Measurements from ENCODE around the gene MTCP1.

MTCP1 gene, protein sequence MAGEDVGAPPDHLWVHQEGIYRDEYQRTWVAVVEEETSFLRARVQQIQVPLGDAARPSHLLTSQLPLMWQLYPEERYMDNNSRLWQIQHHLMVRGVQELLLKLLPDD

DNA sequence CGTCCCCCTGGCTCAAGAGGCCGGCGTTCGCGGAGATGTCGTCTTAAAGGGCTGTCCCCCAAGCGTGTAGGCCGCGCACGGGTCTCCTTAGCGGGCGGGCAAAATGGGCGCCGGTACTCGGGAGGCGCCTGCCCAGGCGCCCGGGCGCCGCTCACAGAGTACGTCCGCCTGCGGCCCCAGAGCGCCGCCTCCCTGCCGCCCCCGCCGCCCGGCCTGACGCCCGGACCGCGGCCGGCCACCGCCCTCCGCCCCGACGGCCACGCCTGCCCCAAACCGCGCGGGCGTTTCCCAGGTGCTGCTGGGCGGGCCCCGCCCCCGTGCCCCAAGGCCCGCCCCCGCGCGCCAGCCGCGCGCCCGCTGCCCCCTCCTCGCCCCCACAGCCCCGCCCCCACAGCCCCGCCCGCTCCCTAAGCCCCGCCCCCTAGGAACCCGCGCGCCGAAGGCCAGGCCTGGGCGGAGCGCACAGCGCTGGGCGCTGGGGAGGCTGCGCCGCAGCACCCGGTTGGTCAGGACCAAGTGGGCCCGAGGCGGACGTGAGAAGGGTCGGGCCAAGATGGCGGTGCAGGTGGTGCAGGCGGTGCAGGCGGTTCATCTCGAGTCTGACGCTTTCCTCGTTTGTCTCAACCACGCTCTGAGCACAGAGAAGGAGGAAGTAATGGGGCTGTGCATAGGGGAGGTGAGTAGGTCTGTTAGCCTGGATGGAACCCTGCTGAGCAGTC, at the start of gene MTCP1, which contains the start of the genes BRCC3 and CMC4:
Gene MTCP1, minus strand, starts transcription at position 162 of the 719 bp plus-strand sequence. CDS start 5,126 bp downstream, outside the sequence.
Gene BRCC3, plus strand, starts transcription at position 534 of the 719 bp plus-strand sequence. Its CDS starts 20 bp downstream, at position 554.
Gene CMC4, minus strand, starts transcription at position 162 of the 719 bp plus-strand sequence. CDS start 7,113 bp downstream, outside the sequence.
- in situ Hi-C loops (cut with MboI; ENCODE audit: low sequenced_read_pairs): no loop called here

DNA sequence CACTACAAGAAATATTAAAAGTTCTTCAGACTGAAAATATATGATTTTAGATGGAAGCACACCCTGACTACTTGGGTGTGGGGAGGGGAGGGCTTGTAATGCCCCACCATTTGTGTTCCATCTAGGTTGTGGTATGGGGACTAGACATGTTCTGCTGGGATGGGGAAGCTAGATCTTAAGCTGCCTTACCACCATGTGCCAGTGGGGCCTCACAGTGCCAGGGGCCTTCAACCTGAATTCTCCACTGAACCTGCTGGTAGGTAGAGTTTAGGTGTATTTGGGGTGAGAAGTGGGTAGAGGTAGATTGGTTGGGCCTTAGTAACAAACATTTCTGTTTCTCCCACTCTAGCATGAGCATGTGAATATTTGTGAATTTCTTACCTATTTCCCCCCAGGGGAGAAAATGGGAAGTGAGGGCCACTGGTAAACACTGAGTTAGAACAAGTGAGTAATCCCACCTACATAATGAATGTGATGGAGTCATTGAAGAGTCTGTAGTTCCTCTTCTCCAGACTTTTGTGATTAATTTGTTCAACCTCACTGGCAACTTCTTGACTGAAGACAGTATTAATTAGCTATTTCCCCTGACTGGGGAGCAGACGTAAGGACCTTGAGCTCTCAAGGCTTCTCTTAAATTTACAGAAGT, 44.4 kb upstream of the MTCP1 start:
- in situ Hi-C loops (cut with MboI; ENCODE audit: low sequenced_read_pairs): no loop called here

DNA sequence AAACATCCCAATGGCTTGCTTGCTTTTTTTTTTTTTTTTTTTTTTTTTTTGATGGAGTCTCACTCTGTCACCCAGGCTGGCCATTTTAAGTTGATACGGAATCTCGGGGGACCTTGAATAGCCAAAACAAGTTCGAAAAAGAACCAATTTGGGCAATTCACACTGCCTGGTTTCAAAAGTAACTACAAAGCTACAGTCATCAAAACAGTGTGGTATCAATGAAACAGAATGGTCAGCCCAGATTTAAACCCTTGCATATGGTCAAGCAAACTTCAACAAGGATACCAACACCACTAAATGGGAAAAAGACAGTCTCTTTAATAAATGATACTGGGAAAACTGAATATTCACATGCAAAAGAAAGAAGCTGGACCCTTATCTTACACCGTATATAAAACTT, 42.2 kb upstream of the MTCP1 start:
- in situ Hi-C loops (cut with MboI; ENCODE audit: low sequenced_read_pairs): no loop called here

DNA sequence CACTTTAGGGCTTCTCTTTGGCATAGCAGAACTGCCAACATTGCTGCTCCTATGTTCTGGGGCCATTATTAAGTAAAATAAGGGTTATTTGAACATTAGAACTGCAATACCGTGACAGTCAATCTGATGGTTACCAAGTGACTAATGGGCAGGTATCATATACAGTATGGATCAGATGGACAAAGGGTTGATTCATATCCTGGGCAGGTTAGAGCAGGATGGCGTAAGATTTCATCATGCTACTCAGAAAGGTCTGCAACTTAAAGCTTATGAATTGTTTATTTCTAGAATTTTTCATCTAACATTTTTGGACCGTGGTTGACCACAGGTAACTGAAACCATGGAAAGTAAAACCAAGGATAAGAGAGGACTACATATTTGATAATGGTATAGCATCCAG, 41.2 kb upstream of the MTCP1 start:
- in situ Hi-C loops (cut with MboI; ENCODE audit: low sequenced_read_pairs): no loop called here

DNA sequence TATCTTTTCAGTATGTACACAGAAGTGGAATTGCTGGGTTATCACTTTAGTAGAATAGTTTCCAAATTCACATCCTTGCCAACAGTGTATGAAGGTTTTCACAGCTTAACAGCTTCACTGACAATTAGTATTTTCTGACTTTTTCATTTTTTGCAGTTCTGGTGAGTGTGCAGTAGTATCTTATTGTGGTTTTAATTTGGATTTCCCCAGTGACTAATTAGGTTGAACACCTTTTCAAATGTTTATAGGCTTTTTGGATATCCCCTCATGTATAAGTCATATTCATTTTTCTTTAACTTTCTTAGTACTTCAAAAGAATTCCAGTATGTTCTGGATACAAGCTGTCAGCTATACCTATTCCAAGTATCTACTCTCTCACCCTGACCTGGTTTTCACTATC, 37.5 kb upstream of the MTCP1 start:
- in situ Hi-C loops (cut with MboI; ENCODE audit: low sequenced_read_pairs): no loop called here

DNA sequence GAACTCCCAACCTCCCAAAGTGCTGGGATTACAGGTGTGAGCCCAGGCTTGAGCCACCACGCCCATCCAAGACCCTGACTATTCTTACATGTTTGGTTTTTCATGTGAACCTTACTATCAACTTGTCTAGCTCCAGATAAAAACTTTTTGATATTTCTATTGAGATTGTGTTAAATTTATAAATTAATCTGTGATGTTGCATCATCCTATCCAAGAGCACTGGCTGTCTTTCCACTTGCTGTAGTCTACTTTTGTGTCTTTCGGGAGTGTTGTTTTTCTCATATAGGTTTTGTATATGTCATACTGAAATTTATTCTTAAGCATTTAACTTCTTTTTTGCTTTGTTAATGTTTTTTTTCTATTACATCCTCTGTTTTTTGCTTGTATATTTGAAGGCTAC, 35.0 kb upstream of the MTCP1 start:
- in situ Hi-C loops (cut with MboI; ENCODE audit: low sequenced_read_pairs): no loop called here

DNA sequence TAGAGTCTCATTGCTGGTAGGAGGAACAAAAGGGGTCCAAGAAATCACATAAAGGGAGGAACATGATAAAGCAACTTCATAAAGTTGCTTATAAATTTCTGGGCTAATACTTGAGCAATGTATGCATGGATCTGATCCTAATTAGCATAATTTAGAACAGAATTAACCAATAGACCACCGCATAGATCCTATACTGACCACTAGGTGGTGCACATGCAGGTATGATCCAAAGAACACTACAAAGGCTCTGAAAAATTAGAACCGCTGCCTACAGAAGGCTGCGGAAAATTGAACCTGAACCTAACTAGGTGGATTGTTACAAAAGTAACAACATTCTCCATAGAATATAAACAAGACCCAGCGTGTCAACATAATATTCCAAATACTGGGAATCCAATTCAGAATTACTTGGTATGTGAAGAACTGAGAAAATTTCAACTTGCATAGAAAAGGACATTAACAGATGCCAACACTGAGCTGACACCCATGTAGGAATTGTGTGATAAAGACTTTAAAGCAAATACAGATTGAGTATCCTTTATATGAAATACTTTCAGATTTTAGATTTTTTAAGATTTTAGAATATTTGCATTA, 23.6 kb upstream of the MTCP1 start:
- in situ Hi-C loops (cut with MboI; ENCODE audit: low sequenced_read_pairs): no loop called here

DNA sequence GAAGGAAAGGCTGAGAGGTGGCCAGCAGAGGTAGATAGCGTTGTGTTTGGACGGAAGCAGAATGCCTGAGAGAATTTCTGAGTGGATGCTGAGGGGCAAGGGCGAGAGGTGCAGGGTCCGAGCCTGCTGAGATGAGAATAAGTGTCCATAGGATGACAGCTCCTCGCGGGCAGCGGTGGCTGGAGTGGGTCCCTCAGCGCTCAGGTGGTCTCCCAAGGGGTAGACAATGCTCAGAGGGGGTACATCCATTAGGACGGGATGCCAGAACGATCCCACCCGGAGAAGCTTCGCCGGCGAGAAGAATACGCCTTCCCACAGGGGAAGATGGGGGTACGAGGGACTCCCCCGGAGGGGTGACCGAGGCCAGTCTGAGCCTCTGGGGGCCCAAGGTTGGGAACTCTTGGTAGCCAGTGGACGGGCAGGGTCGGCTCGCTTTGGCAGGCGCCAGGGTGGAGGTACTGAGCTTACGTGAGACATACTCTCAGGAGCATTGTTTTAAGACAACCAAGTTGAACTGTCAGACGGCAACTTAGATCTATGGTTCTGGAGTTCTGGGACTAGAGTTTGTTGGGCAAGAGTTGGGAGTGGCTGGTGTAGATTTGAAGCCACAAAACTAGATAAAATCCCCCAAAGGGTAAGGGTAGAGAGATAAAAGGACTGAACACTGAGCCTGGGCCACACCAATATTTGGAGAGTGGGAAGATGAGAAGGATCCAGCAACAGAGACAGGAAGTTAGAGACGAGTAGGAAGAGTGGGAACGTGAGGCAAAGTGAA, 16.2 kb upstream of the MTCP1 start:
- in situ Hi-C loops (cut with MboI; ENCODE audit: low sequenced_read_pairs): no loop called here

DNA sequence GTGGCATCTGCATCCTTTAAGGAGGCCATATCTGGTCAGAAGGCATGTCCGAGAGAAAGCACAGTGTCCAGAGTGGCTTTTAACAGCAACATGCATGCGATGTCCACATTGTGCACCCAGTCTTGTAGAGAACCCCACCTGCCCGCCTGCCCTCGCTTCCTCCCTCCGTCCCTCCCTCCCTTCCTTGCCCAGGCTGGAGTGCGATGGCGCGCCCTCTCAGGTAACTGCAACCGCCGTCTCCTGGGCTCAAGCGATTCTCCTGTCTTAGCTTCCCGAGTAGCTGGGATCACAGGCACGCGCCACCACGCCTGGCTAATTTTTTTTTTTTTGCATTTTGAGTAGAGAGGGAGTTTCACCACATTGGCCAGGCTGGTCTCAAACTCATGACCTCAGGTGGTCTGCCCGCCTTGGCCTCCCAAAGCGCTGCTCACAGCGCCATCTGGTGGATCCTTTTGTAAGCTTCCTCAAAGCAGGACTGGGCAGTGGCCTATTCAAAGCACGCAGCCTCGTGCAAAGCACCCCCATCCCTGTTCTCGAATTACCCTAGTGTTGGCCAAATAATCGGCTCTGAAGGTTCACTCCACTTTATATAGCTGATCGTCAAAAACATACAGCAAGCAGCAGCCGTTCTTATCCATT, 15.4 kb upstream of the MTCP1 start:
- in situ Hi-C loops (cut with MboI; ENCODE audit: low sequenced_read_pairs): no loop called here

DNA sequence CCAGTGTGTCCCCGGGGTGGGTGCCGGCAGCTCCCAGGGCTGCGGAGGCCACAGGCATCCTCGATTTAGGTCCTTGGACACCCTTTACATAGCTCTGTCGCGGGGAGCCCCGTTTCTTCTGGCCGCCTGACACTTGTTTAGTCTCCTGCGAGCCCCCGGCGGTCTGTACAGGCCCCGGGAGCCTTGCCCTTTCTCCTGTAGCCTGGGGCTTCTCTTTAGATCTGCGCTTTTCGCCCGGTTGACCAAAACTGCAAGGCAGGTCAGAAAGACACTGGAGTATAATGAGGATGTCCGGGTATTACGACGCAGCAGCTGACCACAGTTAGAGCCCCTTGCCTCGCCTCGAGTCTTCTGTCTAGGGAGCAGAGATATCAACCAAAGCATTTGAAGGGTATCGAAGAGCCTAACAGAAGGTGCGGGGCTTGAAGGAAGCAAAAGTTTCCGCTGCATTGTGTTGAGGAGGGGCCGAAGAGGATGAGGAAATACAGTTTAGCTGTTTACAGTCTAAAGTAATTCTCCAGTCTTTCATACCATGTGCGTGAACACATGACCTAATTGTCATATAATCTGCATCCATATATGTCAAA, 851 bp upstream of the MTCP1 start:
- in situ Hi-C loops (cut with MboI; ENCODE audit: low sequenced_read_pairs): no loop called here

DNA sequence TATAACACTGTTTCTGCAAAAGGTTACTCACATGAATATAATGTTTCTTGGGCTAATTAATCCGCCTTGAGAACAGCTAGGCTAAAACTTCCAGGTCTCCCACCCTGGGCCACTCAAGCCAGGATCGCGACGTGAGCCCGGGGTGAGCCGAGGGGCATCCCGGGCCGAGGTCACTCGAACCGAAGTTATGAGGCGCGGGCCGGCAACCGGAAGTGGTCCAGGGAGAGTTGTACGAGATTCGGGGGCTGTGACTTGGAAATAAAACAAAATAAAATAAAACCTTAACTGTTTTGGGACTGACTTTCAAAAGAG, 317 bp downstream of the MTCP1 start:
- in situ Hi-C loops (cut with MboI; ENCODE audit: low sequenced_read_pairs): no loop called here

DNA sequence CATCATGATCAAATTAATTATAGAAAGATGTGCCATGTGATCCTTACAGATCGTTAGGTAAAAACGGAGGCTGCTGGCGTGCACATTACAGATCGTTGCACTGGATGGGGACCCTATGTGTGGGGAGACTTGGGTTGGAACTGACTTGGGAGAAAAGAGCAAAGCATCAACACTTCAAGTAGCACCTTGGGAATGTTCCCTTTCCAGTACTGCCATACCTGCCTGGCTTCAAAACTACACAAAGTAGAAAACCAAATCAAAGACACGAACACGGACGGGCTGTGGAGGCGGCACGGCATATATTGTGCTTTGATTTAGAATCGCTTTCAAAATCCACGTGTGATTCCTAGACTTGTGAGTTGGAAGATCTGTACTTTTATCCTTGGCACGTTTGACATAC, 898 bp downstream of the MTCP1 start:
- in situ Hi-C loops (cut with MboI; ENCODE audit: low sequenced_read_pairs): no loop called here

DNA sequence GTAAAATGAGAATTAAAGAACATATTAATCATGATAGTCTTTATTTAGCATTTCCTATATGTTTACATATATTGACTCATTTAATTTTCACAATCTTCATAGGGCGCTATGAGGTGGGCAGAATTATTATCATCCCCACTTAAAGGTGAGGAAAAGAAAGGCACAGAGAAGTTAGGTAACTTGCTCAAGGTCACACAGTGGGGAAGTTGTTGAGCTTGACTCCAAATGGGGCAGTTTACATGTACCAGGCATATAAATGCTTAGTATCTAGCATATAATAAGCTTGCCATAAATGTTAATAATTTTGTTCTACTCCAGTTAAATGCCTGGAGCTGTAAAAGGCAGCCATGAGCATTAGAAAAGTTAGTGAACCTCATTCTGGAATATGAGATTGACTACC, 1.5 kb downstream of the MTCP1 start:
- in situ Hi-C loops (cut with MboI; ENCODE audit: low sequenced_read_pairs): no loop called here

DNA sequence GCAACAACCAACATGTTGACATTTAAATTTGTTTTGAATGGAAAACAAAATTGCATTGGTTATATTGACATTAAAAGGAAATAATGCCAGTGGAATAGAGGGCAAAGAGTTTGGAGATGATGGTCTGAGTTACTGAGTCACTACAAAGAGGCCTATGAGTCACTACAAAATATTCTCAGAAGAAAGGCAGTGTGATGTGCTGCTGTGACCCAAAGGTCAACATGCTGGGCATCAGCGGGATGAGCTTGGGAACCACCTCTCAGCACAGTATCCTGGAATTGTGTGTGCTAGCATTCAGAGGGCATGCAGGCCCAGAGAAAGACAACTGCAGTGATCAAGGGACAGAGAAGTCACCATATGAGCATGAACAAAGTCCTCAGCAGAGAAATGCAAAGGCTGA, 2.8 kb downstream of the MTCP1 start:
- in situ Hi-C loops (cut with MboI; ENCODE audit: low sequenced_read_pairs): no loop called here

DNA sequence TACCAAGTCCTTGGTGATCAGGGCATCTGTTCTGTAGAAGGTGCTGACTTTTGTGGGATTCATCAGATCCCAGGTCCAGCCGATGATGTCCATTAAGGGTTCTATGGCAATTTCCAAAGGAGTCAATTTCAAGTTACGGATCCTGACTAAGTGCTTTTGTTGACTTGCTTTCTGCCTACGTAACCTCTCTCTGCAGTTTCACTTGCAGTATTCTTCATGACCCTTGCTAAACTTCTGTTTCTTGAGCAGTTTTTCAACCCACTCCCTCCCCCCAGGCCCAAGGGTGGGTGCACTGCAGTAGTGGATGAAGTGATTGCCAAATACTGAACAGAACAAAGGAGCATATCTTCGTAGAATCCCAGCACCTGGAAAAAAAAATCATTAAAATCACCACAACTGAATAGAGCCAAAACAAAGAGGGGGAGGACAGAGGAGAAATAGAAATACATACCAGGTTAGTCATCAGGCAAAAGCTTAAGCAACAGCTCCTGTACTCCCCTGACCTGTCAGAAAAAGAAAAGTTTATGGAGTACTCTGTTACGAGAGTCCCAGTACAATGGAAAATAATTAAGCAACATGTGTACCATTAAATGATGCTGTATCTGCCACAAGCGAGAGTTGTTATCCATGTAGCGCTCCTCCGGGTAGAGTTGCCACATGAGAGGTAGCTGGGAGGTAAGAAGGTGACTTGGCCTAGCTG, 5.8 kb downstream of the MTCP1 start:
- in situ Hi-C loops (cut with MboI; ENCODE audit: low sequenced_read_pairs): no loop called here

DNA sequence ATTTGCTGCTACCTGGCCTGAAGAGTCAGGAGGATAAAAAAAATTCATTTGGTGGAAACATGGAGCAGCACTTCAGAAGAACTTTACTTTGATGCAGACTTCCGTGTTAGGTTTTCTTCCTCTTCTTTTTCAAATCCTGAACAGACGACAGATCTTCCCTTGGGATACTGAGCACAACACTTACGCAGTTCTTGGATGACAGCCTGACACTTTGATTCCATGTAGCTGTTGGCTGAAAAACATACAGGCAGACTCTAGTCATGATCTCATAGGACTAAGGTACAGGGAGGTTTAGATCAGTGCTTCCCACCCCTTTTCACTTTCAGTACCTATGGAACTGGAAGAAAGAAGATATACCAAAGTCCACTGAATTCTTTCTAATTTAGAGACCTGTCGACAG, 9.2 kb downstream of the MTCP1 start:
- in situ Hi-C loops (cut with MboI; ENCODE audit: low sequenced_read_pairs): no loop called here

DNA sequence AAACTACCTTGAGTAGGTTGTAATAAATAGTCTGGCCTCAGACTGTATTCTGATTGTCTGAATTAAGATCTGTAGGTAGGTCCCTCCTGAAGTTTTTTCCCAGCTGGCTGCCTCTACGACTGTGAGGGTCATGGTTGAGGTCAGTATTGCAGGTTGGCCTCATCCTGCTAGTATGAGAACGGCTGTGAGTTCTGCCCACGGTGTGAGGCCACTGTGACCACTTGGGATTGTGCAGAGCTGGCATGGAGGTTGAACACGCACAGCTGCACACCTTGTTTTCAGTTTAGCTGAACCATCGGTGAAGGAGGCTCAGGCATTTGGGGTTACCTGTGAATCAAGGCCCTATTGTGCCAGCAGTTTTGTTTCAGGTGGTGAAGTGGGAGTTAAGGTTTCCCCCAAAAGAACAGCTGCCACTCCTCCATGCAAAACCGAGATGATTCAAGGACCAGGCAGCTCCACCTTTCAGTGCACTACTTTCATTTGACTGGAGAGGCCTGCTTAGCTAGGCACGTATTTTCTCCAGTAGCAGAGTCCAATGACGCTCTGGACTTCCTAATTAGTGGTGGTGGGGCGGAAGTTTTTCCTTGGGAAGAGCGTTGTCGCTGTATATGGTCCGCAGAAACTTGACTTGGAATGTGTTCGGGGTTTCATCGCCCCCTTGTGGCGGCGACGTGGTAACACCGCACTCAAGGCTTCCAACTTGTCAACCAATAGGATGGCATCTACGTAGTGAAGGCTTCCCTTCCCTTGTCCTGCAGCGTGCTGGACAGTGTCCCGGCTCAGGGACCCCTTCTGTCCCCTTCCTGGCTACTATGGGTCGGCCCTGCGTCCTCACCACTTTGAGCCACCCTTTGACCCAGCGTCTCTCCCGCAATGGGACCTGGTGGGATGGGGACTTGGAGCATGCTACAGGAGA, 13.8 kb downstream of the MTCP1 start:
- in situ Hi-C loops (cut with MboI; ENCODE audit: low sequenced_read_pairs): no loop called here

DNA sequence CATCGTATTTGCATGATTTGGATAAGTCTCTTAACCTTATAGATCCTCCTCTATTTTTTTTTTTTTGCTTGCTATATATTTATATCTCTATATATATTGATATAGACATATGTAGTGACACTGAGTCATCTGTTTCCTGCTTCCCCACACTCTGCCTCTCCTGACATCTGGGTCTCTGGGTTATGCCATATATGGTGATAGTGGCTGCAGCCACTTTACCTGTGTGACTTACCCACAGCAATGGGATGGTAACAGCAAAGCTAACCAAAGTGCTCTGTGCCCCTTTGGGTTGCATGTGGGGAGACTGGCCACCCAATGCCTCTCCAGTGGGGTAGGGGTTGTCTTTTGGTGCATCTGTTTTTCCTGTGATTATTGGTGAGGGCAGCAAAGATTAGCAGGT, 14.5 kb downstream of the MTCP1 start:
- in situ Hi-C loops (cut with MboI; ENCODE audit: low sequenced_read_pairs): no loop called here

DNA sequence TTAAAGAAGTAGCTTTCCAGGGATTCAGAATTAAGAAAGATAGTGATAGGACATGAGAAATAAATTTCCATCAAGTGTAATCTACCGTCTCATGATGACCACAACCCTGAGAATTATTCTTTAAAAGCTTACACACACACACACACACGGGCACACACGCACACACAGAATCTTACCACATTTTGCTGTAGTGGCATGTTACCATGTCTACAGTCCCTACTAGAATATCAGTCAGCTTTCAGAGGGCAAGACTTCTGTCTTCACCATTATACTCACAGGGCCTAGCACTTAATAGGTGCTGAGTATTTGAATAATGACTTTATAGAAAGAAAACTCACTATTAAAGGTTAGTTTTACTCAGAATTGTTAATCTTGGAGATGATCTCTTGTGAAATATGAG, 15.4 kb downstream of the MTCP1 start:
- in situ Hi-C loops (cut with MboI; ENCODE audit: low sequenced_read_pairs): no loop called here

All from hTERT RPE-1 (cell line).